HEK293 (cell line): ENCODE data around the gene SPACA7.

Experiments used
- KLF16 ChIP-seq: fragments of 450-650 bp; formaldehyde crosslinking; IDR thresholded peaks from 2 replicates; pipeline ENCODE4 v1.5.1; 2017; ENCODE audit warnings: missing biosample characterization, missing genetic modification characterization
- ZFP69B ChIP-seq: fragments of 450-650 bp; formaldehyde crosslinking; IDR thresholded peaks from 2 replicates; pipeline ENCODE4 v1.5.1; 2016; ENCODE audit warnings: missing biosample characterization, missing genetic modification characterization
- ZNF248 ChIP-seq: fragments of 450-650 bp; formaldehyde crosslinking; IDR thresholded peaks from 2 replicates; pipeline ENCODE4 v1.5.1; 2017; ENCODE audit warnings: missing biosample characterization, missing genetic modification characterization
- ZNF366 ChIP-seq: fragments of 450-650 bp; formaldehyde crosslinking; conservative IDR thresholded peaks from 2 replicates; pipeline ENCODE4 v1.5.1; 2016; ENCODE audit warnings: missing biosample characterization, missing genetic modification characterization
- TF ChIP-seq, protein P1 (sequence below): fragments of 450-650 bp; formaldehyde crosslinking; IDR thresholded peaks from 2 replicates; pipeline ENCODE4 v1.5.1; 2016; ENCODE audit warnings: missing biosample characterization, missing genetic modification characterization
- TF ChIP-seq, protein P2 (sequence below): fragments of 450-650 bp; formaldehyde crosslinking; optimal IDR thresholded peaks from 2 replicates; pipeline ENCODE3; 2016; ENCODE audit warnings: missing biosample characterization, mild to moderate bottlenecking, missing genetic modification characterization

DNA sequence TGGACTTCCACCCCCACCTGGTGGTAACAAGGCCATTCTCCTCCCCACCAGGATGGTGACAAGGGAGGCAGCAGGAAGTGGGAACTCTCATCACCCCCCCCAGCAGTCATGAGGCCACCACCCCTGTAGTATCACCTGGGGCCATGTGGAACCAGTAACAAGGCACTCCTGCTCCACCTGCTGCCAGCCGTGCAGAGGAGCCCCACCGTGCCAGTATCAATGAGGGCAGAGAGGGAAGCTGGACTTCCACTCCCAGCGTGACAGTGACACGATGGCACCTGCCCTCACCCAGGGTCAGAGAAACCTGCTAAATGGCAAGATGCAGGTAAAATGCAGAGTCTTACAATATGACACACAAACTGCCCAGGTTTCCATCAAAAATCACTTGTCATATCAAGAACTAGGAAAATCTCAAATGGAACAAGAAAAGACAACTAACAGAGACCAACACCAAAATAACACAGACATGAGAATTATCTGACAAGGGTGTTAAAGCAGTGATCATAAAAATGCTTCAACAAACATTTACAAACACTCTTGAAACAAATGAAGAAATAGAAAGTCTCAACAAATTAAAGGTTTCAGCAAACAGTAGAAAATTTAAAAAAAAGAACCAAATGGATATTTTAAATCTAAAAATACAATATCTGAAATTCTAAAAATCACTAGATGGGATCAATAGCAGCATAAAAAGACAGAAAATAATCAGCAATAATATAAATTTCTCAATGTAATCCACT is 9.1 kb upstream of the SPACA7 start:
- TF ChIP-seq, protein P1, sequence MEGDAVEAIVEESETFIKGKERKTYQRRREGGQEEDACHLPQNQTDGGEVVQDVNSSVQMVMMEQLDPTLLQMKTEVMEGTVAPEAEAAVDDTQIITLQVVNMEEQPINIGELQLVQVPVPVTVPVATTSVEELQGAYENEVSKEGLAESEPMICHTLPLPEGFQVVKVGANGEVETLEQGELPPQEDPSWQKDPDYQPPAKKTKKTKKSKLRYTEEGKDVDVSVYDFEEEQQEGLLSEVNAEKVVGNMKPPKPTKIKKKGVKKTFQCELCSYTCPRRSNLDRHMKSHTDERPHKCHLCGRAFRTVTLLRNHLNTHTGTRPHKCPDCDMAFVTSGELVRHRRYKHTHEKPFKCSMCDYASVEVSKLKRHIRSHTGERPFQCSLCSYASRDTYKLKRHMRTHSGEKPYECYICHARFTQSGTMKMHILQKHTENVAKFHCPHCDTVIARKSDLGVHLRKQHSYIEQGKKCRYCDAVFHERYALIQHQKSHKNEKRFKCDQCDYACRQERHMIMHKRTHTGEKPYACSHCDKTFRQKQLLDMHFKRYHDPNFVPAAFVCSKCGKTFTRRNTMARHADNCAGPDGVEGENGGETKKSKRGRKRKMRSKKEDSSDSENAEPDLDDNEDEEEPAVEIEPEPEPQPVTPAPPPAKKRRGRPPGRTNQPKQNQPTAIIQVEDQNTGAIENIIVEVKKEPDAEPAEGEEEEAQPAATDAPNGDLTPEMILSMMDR (tag by site-specific recombination): no peak
- TF ChIP-seq ZNF366 (tag by site-specific recombination) (no peak), ZNF248 (no peak), KLF16 (tag by site-specific recombination) (no peak), ZFP69B (tag by site-specific recombination) (no peak)
- TF ChIP-seq, protein P2, sequence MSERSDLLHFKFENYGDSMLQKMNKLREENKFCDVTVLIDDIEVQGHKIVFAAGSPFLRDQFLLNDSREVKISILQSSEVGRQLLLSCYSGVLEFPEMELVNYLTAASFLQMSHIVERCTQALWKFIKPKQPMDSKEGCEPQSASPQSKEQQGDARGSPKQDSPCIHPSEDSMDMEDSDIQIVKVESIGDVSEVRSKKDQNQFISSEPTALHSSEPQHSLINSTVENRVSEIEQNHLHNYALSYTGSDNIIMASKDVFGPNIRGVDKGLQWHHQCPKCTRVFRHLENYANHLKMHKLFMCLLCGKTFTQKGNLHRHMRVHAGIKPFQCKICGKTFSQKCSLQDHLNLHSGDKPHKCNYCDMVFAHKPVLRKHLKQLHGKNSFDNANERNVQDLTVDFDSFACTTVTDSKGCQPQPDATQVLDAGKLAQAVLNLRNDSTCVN (tag by site-specific recombination): no peak
